Measurements from ENCODE around the gene APEH.
A peak's percentile ranks its signal among the peaks of the same experiment; 100 is the strongest.

The APEH gene

DNA sequence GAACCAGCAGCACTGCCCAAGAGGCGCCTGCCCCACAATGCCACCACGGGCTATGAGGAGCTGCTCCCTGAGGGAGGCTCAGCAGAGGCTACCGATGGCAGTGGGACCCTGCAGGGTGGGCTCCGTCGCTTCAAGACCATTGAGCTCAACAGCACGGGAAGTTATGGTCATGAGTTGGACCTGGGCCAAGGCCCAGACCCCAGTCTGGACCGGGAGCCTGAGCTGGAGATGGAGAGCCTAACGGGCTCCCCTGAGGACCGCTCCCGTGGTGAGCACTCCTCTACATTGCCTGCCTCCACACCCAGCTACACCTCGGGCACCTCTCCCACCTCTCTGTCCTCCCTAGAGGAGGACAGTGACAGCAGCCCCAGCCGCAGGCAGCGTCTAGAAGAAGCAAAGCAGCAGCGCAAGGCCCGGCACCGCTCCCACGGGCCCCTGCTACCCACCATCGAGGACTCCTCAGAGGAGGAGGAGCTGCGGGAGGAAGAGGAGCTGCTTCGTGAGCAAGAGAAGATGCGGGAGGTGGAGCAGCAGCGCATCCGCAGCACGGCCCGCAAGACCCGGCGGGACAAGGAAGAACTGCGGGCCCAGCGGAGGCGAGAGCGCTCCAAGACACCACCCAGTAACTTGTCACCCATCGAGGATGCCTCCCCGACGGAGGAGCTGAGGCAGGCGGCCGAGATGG, 21.8 kb upstream of the APEH start:
- no peak for DNase-seq

DNA sequence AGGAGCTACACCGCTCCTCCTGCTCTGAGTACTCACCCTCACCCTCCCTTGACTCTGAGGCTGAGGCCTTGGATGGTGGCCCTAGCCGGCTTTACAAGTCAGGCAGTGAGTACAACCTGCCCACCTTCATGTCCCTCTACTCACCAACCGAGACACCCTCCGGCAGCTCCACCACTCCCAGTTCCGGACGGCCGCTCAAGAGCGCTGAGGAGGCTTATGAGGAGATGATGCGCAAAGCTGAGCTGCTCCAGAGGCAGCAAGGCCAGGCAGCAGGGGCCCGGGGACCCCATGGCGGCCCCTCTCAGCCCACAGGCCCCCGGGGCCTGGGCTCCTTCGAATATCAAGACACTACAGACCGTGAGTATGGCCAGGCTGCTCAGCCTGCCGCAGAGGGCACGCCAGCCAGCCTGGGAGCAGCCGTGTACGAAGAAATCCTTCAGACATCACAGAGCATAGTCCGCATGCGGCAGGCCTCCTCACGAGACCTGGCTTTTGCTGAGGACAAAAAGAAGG, 21.2 kb upstream of the APEH start:
- peak; percentile 14 for DNase-seq

DNA sequence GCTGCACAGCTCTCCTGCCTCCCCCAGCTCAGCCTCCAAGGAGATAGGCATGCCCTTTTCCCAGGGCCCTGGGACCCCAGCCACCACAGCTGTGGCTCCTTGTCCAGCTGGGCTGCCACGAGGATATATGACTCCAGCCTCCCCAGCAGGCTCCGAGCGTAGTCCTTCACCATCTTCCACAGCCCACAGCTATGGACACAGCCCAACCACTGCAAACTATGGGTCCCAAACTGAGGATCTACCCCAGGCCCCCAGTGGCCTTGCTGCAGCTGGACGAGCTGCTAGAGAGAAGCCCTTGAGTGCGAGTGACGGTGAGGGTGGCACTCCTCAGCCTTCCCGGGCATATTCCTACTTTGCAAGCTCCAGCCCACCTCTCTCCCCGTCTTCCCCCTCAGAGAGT, 20.5 kb upstream of the APEH start:
- DNase-seq: no peak

DNA sequence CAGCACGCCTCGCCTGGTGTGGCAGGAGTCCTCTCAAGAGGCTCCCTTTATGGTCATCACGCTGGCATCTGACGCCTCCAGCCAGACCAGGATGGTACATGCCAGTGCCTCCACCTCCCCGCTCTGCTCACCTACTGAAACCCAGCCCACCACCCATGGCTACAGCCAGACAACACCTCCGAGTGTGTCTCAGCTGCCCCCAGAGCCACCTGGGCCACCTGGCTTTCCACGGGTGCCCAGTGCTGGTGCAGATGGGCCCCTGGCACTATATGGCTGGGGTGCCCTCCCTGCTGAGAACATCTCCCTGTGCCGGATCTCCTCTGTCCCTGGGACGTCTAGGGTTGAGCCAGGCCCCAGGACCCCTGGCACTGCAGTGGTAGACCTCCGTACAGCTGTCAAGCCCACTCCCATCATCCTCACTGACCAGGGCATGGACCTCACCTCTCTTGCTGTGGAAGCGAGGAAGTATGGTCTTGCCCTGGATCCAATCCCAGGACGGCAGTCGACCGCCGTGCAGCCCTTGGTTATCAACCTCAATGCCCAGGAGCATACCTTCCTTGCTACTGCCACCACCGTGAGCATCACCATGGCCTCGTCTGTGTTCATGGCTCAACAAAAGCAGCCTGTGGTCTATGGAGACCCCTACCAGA, 19.9 kb upstream of the APEH start:
- no peak for DNase-seq

DNA sequence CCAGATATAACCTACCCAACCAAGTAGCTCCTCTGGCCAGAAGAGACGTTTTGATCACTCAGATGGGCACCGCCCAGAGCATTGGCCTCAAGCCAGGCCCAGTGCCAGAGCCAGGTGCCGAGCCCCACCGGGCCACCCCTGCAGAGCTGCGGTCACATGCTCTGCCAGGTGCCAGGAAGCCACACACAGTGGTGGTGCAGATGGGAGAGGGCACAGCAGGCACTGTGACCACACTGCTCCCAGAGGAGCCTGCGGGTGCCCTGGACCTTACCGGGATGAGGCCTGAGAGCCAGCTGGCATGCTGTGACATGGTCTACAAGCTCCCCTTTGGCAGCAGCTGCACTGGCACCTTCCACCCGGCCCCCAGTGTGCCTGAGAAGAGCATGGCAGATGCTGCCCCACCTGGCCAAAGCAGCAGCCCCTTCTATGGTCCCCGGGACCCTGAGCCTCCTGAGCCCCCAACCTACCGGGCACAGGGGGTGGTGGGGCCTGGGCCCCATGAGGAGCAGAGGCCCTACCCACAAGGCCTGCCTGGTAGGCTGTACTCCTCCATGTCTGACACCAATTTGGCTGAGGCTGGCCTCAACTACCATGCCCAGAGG, 19.1 kb upstream of the APEH start:
- DNase-seq: no peak

DNA sequence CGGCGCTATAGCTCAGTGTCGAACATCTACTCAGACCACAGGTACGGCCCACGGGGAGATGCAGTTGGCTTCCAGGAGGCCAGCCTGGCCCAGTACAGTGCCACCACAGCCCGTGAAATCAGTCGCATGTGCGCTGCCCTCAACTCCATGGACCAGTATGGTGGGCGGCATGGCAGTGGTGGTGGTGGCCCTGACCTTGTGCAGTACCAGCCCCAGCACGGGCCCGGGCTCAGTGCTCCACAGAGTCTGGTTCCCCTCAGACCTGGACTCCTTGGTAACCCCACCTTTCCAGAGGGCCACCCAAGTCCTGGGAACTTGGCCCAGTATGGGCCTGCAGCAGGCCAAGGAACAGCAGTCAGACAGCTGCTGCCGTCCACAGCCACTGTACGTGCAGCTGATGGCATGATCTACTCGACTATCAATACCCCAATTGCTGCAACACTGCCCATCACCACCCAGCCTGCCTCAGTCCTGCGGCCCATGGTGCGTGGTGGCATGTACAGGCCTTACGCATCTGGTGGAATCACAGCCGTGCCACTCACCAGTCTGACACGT, 18.3 kb upstream of the APEH start:
- DNase-seq: no peak

DNA sequence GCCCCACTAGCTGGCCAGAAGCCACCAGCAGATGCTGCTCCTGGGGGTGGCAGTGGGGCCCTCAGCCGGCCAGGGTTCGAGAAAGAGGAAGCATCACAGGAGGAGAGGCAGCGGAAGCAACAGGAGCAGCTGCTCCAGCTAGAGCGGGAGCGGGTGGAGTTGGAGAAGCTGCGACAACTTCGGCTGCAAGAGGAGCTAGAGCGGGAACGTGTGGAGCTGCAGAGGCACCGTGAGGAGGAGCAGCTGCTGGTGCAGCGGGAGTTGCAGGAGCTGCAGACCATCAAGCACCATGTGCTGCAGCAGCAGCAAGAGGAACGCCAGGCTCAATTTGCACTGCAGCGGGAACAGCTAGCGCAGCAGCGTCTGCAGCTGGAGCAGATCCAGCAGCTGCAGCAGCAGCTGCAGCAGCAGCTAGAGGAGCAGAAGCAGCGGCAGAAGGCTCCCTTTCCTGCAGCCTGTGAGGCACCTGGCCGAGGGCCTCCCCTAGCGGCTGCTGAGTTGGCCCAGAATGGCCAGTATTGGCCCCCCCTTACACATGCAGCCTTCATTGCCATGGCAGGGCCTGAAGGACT, 17.5 kb upstream of the APEH start:
- no peak for DNase-seq

DNA sequence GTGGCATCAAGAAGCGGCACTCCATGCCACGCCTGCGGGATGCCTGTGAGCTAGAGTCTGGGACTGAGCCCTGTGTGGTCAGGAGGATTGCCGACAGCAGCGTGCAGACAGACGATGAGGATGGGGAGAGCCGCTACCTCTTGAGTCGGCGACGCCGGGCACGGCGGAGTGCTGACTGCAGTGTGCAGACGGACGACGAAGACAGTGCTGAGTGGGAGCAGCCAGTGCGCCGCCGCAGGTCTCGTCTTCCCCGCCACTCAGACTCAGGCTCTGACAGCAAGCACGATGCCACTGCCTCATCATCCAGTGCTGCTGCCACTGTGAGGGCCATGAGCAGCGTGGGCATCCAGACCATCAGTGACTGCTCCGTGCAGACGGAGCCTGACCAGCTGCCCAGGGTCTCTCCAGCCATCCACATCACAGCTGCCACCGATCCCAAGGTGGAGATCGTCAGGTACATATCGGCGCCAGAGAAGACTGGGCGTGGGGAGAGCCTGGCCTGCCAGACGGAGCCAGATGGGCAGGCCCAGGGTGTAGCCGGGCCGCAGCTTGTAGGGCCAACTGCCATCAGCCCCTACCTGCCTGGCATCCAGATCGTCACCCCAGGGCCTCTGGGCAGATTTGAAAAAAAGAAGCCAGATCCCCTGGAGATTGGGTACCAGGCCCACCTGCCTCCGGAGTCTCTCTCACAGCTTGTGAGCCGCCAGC, 16.8 kb upstream of the APEH start:
- DNase-seq: no peak

DNA sequence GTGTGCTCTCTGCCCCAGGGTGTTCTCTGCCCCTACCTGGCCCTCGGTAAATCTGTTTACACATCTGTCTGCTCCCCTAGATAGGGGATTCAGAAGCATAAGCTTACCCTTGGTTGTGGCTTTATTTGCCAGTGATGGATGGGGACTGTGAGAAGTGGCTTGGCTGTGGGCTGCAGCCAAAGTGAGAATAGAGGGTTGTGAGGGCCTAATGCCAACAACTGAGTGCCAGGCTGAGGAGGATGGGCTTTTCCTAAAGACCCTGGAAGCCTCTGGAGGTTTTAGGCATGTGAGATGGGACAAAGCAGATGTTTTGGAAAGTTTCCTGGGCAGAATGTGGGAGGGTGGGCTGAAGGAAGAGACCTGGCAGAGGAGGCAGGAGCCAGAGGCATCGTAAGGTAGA, 15.4 kb upstream of the APEH start:
- no peak for DNase-seq

DNA sequence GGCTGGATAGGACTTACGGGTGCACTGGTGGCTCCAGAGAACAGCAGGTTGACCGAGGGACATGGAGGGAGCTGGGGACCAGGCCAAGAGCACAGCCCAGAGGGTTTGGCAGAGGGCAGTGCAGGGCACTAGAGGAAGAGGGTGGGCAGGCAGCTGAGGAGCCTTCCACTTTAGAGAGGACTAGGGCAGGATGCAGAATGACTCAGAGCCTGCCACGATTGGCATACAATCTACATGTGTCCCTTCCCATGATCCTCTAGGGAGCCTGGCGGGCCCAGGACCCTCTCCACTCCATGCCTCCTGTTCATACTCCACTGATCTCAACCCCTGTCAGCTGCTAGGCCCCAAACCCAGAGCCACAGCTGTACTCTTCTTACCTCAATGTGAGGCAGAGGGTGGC, 14.4 kb upstream of the APEH start:
- no peak for DNase-seq

DNA sequence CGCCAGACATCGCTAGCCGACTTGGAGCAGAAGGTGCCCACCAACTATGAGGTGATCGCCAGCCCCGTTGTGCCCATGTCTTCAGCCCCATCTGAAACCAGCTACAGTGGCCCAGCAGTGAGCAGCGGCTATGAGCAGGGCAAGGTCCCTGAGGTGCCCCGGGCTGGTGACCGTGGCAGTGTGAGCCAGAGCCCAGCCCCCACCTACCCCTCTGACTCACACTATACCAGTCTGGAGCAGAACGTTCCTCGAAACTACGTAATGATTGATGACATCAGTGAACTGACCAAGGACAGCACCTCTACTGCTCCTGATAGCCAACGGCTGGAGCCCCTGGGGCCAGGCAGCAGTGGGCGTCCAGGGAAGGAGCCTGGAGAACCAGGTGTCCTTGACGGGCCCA, 12.9 kb upstream of the APEH start:
- no peak for DNase-seq

DNA sequence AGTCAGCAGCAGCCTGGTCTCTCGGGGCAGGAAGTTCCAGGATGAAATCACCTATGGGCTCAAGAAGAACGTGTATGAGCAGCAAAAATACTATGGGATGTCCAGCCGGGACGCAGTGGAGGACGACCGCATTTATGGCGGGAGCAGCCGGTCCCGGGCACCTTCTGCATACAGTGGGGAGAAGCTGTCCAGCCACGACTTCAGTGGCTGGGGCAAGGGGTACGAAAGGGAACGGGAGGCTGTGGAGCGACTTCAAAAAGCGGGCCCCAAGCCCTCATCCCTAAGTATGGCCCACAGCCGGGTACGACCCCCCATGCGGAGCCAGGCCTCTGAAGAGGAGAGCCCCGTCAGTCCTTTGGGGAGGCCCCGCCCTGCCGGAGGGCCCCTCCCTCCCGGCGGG, 12.1 kb upstream of the APEH start:
- no peak for DNase-seq

DNA sequence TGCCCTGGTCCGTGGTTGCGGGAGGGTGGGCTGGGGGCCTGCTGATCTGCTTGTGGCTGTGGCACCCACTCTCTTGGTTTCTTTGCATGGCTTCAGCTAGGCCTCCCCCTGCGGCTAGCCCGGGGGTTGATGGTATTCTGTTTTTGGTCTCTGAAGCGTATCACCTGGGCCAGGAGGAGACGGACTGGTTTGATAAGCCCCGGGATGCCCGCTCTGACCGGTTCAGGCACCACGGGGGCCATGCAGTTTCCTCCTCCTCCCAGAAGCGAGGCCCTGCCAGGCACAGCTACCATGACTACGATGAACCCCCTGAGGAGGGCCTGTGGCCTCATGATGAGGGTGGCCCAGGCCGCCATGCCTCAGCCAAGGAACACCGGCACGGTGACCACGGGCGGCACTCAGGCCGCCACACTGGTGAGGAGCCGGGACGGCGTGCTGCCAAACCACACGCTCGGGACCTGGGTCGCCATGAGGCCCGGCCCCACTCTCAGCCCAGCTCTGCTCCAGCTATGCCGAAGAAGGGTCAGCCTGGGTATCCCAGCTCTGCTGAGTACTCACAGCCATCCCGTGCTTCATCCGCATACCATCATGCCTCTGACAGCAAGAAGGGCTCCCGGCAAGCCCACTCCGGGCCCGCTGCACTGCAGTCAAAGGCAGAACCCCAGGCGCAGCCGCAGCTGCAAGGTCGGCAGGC, 11.3 kb upstream of the APEH start:
- DNase-seq: no peak

DNA sequence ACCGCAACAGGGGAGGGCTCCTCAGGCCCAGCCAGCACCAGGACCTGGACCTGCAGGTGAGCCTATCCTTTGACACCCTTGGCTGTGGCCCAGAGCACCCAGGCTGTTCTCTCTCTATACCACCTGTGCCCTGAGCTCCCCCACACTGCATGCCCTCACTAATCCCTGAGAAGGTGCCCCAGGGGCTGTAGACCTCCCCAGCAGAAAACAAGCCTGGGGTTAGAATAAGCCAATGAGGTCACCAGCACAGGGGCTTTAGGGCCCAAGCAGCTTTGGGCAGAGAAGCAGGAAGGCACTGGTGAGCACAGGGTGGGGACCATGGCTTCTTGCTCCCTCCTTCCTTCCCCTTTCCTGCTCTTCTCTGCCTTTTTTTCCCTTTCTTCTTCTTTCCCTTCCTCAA, 10.3 kb upstream of the APEH start:
- DNase-seq: no peak

DNA sequence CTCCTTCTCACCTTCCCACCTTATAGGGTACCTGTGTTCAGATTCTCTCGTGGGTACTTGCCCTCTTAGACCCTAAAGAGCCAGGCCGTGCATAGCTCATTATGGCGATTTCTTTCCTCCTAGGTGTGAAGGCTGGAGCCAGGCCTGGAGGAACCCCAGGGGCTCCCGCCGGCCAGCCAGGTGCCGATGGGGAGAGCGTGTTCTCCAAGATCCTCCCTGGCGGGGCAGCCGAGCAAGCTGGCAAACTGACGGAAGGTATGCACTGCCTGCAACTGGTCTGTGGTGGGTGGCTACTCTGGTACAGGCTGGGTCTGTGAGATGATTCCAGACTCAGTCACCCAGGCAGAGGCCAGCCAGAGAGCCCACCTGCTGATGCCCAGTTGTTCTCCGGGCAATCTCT, 9.9 kb upstream of the APEH start:
- no peak for DNase-seq

DNA sequence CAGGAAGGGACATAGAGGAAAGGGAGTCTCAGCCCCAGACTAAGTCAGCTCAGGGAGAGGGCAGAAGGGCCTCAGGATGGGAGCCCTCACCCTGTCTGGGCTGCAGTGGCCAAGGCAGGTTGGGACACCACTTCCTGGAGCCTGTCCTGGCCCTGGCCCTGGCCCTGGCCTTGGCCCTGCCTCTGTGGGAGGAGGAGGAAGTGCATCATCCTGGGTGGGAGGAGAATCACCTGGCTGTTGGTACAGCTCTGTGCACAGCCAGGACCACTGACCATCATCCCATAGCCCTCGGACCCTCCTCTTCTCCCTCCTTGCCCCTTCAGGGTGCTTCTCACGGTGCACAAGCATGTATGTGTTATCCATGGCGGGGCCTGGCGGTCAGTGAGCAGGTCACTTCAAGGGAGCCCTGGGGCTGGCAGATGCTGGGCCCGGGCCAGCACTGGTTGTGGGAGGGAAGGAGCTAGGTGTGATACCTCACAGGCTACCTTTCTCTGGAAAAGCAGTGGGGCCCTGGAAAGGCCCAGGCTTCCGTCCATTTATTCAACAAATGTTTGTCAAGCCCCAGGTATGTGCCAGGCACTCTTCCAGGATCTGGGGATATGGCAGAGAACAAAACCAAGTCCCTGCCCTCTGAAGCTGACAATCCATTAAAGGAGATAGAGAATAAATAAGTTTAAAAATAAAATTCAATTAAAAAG, 8.2 kb upstream of the APEH start:
- no peak for DNase-seq

DNA sequence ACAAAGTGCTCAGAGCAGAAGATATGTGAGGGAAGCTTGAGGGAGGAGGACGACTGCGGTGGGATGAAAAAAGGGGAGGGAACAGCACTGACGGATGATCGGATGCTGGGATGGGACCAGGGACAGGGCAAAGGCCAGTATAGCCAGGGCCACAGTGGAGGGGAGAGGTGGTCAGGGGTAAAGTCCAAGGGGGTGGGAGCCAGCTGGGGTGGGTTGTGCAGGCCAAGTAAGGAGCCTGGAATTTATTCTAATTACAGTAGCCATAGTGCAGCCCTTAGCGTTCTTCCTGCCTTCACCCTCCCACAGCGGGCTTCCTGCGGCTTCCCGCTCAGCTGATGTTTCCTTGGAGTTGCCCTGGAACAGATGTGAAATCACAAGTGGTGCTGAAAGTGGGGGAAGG, 7.6 kb upstream of the APEH start:
- no peak for DNase-seq

DNA sequence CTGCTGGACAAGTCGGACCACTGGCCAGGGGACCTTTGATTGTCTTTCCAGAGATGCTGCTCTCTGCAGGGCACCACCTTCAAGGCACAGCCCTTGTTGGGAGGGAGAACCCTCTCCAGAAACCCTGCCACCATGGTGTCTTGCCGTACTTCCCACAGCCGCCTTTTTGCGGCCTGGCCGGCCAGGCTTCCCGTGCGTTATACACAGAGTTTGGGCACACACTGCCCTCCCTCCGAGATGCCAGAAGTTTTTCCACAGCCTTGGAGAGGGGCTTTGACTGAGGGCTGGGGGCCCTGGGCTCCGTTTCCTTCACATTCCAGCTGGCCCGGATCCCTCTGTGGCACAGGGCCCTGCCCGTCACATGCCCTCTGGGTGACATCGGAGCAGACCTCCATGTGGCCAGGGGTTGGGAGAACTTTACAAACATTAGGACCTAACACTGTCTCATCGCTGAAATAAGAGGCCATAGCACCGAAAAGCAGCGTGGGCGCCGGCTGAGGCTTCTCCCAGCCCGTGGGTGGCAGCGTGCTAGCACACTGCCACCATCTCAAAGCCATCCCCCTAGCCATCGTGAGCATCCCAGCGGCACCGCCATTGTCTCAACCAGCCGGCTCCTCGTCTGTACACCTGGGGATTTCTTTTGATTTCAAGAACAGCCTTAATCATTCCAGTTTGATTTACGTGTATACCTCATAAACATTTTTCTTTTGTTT, 6.3 kb upstream of the APEH start:
- no peak for DNase-seq

DNA sequence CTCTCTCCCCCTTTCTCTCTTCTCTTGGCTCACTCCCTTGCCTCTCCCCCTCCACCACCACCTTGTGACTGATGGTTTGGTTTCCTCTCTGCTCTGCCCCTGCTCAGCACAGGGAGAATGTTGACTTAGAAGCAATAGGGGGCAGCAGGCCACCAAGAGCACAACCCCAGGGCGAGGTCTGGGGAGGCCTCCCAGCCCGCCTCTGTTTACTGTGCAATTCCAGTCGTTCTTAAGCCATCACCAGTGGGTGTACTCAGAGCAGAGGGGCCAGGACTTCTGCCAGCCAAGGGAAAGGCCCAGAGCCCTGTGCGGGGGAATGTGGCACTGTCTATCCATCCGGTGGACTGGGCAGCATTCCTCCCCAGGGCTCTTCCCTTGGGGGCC, 5.7 kb upstream of the APEH start:
- peak; percentile 90 for DNase-seq

DNA sequence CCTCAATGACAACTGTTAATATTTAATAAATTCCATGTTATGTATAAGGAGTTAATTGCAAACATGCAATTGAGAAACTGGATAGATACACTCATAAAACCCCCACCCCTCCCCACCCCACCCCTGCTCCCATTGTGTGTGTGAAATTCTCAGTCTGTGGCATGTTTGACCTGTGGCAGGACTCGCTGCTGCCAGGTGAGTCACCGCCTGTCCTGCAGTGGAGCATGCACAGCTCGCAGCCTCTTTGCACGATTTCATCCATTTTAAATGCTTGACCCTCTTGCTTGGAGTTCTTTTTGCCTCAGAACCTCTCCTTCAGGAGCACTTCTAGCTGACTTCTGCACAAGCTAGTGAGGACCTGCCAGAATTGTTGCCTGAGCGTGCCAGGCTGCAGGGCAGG, 5.3 kb upstream of the APEH start:
- peak; percentile 90 for DNase-seq

DNA sequence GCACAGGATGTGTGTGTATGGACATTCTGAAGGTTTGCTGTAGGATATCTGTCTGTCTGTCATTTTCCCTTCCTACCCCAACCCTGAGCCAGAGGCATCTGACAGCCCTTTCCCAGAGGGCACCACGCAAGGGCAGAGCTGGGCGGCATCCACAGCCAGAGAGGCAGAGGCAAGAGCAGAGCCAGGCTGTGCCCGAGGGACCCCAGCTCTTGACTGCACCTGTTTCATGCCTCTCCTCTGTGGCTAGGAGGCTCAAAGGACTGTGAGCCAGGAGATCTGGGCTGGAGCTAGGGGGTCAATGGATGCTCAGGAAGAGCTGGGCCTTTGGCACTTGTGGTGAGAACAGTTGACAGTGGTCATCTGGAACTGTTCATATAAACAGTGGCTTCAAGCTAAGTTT, 4.8 kb upstream of the APEH start:
- no peak for DNase-seq
